ENCODE data around the gene TMEM170B. TPM values are rescaled to one million over a fixed set of nuclear protein-coding genes. Genes with fewer than 3 reads are reported as not detected.

TMEM170B gene
- total and polyA plus RNA-seq, 9 of the 15 experiments (the other 6 are each of a cell fraction or from before 2014, with no cell fraction given), result 0.03 to 0.11 (median 0.07) TPM

GRCh38 chr6:11575408-11576033 lies 38.0 kb downstream of the TMEM170B start:
- Histone ChIP-seq H3K4me1 (replicated peaks in 1 of 2; ENCODE audit: control insufficient read depth in 2 of 2, insufficient read depth in 2 of 2, low read length in 2 of 2) (no peaks in the 10 kb centered on the region), H3K9me1 (ENCODE audit: control insufficient read depth, insufficient read depth, low read length) (no peaks in the 10 kb centered on the region), H3K27ac (ENCODE audit: extremely low read depth, low read depth, low read length) (no peak overlapping the region), H3K9me3 (replicated peaks; ENCODE audit: control insufficient read depth, insufficient read depth, low read depth, low read length) (no peaks in the 10 kb centered on the region), H3K79me2 (ENCODE audit: control insufficient read depth, insufficient read depth, low read length) (no peaks in the 10 kb centered on the region), H4K20me1 (replicated peaks; ENCODE audit: control insufficient read depth, insufficient read depth, low read length) (no peaks in the 10 kb centered on the region), H3K9ac (ENCODE audit: insufficient read depth in 1 of 2, low read depth in 2 of 2, low read length in 2 of 2) (no peak overlapping the region), H3K27me3 (ENCODE audit: control insufficient read depth in 2 of 2, insufficient read depth in 2 of 2, low read length in 2 of 2) (peaks cover 2 to 3% of the 10 kb centered on the region in 2 experiments; a peak in 1 of 5 replicates), H2AFZ (ENCODE audit: low read depth, low read length) (0 out of 2 replicates have a peak overlapping the region, but pooled peaks have one; percentile 18), H3K4me2 (ENCODE audit: insufficient read depth, low read length) (no peak overlapping the region), H3K36me3 (ENCODE audit: control insufficient read depth, insufficient read depth, low read length) (no peaks in the 10 kb centered on the region), H3K4me3 (no peak overlapping the region)
- FAIRE-seq, result peak; percentile 97
- peak; percentile 63 to 80 (median 68) for DNase-seq (ENCODE audit: extremely low read depth in 1 of 4, low spot score in 3 of 4)
- BruUV-seq (replicated peaks), result no TSS peak
- ChIA-PET POLR2A (interaction anchor here (0.6 to 1.1 kb wide), 7 partner anchors 11 to 1002 kb away, joined by 3 read pairs; no protein-coding TSS in a partner anchor), CTCF (ENCODE audit: low intra/inter-chr PET ratio) (interaction anchor here (0.6 to 1.5 kb wide), 6 partner anchors 432 to 1097 kb away, joined by 3 to 6 read pairs (median 4); no protein-coding TSS in a partner anchor)
- 8% methylated on average over 10 of the region's 10 CpGs for WGBS (ENCODE audit: insufficient coverage, low coverage, missing lambda C conversion rate)
- intact Hi-C loops (cut with micrococcal nuclease), result loop anchor here (1.0 to 10.0 kb wide), 6 partner anchors 79 to 621 kb away; no protein-coding TSS in a partner anchor
- ATAC-seq, result peak; percentile 100
- in situ Hi-C loops (cut with MboI), result no loop called here
- TF ChIP-seq ZNF444 (CRISPR knock-in tag; IDR thresholded peaks at IDR 0.05), result no peak
- no peak for TF ChIP-seq KAT2B (IDR thresholded peaks at IDR 0.05; ENCODE audit: low read depth, low read length)
- peak; percentile 83 for TF ChIP-seq SMC3 (conservative IDR thresholded peaks at IDR 0.05; ENCODE audit: insufficient read depth, low read depth, low read length)
- TF ChIP-seq NFRKB (IDR thresholded peaks at IDR 0.05; ENCODE audit: low read depth), result no peak
- 0 out of 2 replicates have a peak, but pooled peaks have one; percentile 23 for TF ChIP-seq CREM (IDR thresholded peaks at IDR 0.05; ENCODE audit: low read depth)
- peak; percentile 89 for TF ChIP-seq DEAF1 (CRISPR knock-in tag; IDR thresholded peaks at IDR 0.05)
- TF ChIP-seq POU5F1 (IDR thresholded peaks at IDR 0.05; ENCODE audit: borderline replicate concordance, low read depth, low read length, partially characterized antibody), result no peak
- TF ChIP-seq CTCF (IDR thresholded peaks at IDR 0.05 in 2 of 3, conservative IDR thresholded peaks at IDR 0.05 in 1 of 3; ENCODE audit: insufficient read depth in 2 of 3, low read depth in 1 of 3, low read length in 3 of 3), result peak; percentile 85 to 95 (median 93)
- TF ChIP-seq NRF1 (conservative IDR thresholded peaks at IDR 0.05 in 1 of 2, IDR thresholded peaks at IDR 0.05 in 1 of 2), result no peak
- no peak for TF ChIP-seq THRA (IDR thresholded peaks at IDR 0.05)
- TF ChIP-seq MTA3 (IDR thresholded peaks at IDR 0.05; ENCODE audit: borderline replicate concordance), result no peak
- TF ChIP-seq ZNF354B (CRISPR knock-in tag; IDR thresholded peaks at IDR 0.05), result no peak
- peak; percentile 88 for TF ChIP-seq TFE3 (CRISPR knock-in tag; IDR thresholded peaks at IDR 0.05)

All from K562 (cell line).